C1 segment of cervical spinal cord (tissue), 14 donors: ENCODE measurements around the gene TMEM40.
"Not testable (repeated sequence)": the region's sequence is repeated elsewhere in the genome, so short reads cannot be mapped to it uniquely, and the experiment has no call there.

Experiments used
- DNase-seq, 14 donors: peaks; one replicate each; lab custom pipeline; 2025; lab: John Stamatoyannopoulos, UW

The TMEM40 gene

GRCh38 chr3:12775970-12776369 is 16.9 kb upstream of the TMEM40 start:
- not testable (repeated sequence) for DNase-seq

GRCh38 chr3:12775226-12775625 is 16.2 kb upstream of the TMEM40 start:
- no peak for DNase-seq

- no peak for DNase-seq
Measured at GRCh38 chr3:12774619-12775018, 15.6 kb upstream of the TMEM40 start.

- no peak for DNase-seq
Measured at GRCh38 chr3:12773710-12774086, 14.6 kb upstream of the TMEM40 start.

- no peak for DNase-seq
Measured at GRCh38 chr3:12773030-12773709, 14.1 kb upstream of the TMEM40 start.

GRCh38 chr3:12772462-12772861 is 13.4 kb upstream of the TMEM40 start:
- DNase-seq: no peak

- DNase-seq: no peak
Measured at GRCh38 chr3:12771236-12771635, 12.2 kb upstream of the TMEM40 start.

- DNase-seq: no peak
Measured at GRCh38 chr3:12769761-12770160, 10.7 kb upstream of the TMEM40 start.

- no peak for DNase-seq
Measured at GRCh38 chr3:12768579-12769527, 9.8 kb upstream of the TMEM40 start.

GRCh38 chr3:12766541-12766940 is 7.5 kb upstream of the TMEM40 start:
- no peak for DNase-seq

GRCh38 chr3:12764171-12764776 is 5.2 kb upstream of the TMEM40 start:
- no peak for DNase-seq

- no peak for DNase-seq
Measured at GRCh38 chr3:12759693-12760565, 870 bp upstream of the TMEM40 start.

- no peak for DNase-seq
Measured at GRCh38 chr3:12758025-12758781, 856 bp downstream of the TMEM40 start.

GRCh38 chr3:12756635-12757034 is 2.4 kb downstream of the TMEM40 start:
- DNase-seq: no peak

- no peak for DNase-seq
Measured at GRCh38 chr3:12756175-12756574, 2.9 kb downstream of the TMEM40 start.

- DNase-seq: no peak
Measured at GRCh38 chr3:12755754-12756153, 3.3 kb downstream of the TMEM40 start.

GRCh38 chr3:12754313-12754712 is 4.7 kb downstream of the TMEM40 start:
- DNase-seq: no peak

GRCh38 chr3:12753275-12754028 is 5.6 kb downstream of the TMEM40 start:
- no peak for DNase-seq

- no peak for DNase-seq
Measured at GRCh38 chr3:12752809-12753208, 6.2 kb downstream of the TMEM40 start.

GRCh38 chr3:12752102-12752501 is 7.0 kb downstream of the TMEM40 start:
- DNase-seq: no peak
